ENCODE data around the gene PEAK1.

DNA sequence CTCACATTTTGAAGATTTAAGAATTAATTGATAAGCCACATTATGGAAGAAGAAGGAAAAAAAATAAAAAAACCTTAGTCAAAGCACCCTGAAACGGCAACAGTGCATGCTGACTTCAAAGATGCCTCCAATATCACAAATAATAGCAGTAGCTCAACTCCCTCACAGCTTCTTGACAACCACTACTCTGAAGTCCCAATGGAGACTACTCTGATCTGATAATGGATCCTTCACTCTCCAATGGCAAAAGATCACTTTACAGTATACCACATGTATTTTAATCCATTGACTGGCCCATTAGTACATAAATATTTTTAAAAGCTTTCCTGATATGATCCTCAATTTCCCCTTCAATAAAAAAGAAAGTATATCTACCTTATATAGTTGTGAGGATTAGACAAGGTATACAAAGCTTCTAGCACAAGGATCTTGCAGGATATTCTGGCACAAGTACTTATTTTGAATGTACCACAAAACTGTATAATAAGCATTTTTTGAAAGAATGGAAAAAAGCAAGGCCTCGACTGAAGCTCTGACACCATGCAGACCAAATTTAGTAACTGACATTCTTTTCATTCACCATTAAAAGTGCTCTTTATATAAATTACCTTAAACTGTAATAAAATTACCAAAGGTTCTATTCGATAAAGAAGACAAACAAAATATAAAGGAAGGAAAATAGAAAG, 91.9 kb downstream of the PEAK1 start:
- TF ChIP-seq CTCF (conservative IDR thresholded peaks at IDR 0.05) = no peak
- no peak for TF ChIP-seq ZFX (IDR thresholded peaks at IDR 0.05)
